NCI-H1436 treated with DMSO at 0.1 percent for 48 hours (cell line): ENCODE measurements around the gene MESP1.
A peak's percentile ranks its signal among the peaks of the same experiment; 100 is the strongest.
"Not testable (repeated sequence)": the region's sequence is repeated elsewhere in the genome, so short reads cannot be mapped to it uniquely, and the experiment has no call there.

Experiments used
- DNase-seq: peaks from one replicate; lab custom pipeline; 2025; lab: John Stamatoyannopoulos, UW

The MESP1 gene, protein sequence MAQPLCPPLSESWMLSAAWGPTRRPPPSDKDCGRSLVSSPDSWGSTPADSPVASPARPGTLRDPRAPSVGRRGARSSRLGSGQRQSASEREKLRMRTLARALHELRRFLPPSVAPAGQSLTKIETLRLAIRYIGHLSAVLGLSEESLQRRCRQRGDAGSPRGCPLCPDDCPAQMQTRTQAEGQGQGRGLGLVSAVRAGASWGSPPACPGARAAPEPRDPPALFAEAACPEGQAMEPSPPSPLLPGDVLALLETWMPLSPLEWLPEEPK

DNA sequence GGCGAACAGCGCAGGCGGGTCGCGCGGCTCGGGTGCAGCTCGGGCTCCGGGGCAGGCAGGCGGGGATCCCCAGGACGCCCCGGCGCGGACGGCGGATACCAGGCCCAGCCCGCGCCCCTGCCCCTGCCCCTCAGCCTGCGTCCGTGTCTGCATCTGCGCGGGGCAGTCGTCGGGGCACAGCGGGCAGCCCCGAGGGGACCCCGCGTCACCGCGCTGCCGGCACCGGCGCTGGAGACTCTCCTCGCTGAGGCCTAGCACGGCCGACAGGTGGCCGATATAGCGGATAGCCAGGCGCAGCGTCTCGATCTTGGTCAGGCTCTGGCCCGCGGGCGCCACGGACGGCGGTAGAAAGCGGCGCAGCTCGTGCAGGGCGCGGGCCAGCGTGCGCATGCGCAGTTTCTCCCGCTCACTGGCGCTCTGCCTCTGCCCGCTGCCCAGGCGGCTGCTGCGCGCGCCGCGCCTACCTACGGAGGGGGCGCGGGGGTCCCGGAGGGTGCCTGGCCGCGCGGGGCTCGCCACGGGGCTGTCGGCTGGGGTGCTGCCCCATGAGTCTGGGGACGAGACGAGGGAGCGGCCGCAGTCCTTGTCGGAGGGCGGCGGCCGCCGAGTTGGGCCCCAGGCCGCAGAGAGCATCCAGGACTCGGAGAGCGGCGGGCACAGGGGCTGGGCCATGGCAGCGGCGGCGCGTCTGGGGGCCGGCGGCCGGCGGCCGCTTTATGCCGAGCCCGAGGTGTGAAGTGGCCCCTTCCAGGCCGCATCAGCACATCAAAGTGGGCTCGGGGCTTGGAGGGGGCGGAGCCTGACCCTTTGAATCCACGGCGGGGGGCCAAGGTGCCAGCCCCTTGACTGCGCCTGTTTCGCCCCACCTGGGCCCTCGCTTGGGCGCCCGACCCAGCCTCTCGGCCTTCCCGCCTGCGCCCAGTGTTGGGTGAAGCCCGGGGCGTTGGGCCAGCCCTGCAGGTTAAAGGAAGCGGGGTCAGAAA lies at the start of gene MESP1:
MESP1 (minus strand) TSS at position 690 of the 983 bp plus-strand sequence; CDS start at position 672, 18 bp downstream.
- DNase-seq, result peak; percentile 45

DNA sequence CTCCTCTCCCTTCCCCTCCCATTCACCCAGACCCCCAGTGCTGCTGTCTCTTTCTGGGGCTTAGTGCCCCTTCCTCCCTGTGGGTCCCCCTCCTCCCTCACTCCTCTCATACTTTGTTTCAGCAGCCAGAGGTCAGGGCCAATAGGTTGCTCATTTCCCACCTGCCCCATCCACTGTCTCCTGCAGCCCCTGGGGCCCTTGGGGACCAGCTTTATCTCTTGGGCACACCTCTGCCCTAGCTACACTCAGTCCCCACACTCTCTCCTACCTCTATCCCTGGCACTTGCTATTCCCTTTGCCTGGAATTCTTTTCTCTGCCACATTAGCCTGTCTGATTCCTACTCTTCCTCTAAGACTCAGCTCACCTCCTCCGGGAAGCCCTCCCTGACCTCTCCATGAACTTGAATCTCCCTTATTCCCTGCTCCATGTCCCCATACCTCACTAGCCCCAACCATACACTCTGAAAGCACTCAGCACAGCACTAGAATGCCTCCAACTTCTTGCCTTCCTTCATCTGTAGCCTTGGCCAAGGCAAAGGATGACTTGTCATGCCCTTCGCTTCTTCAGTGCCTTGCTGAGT lies 49.0 kb upstream of the MESP1 start:
- DNase-seq, result no peak

DNA sequence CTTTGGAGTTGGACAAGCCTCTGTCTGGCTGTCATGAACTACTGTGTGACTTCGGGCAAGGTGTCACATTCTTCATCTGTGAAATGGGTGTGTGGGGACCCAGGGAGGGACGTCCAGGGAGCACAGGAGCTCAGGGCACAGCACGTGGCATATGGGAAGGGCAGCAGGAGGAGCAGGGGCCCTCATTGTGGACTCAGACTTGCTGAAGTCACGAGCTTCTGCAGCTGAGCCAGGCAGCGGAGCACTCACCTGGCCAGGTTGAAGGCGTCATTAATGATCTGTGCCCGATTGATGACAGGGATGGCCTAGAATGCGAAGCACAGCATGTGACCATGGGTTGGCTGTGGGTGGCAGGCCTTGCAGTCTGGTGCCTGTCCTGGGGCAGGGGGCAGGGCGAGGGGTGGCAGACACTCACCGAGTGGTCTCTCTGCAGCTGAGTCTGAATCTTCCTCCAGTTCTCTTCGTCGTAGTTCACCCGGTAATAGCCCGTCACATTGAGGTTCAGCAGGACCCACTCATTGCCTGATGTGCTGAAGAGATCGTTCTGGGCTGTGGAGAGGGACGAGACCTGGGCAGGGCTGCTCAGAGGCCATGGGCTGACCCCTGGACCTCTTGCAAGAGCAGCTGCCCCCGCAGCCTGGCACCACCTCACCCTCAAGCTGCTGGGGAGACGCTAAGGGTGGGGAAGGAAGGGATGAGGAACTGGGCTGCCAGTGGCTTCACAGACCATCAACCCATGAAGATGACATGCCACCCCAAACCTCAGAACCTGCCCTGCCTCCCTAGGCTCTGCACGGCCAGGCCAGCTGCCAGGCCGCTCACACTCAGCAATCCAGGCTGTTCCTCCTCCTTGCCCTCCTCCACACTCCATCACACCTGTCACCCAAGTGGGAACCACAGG lies 48.2 kb upstream of the MESP1 start:
- DNase-seq, result no peak

DNA sequence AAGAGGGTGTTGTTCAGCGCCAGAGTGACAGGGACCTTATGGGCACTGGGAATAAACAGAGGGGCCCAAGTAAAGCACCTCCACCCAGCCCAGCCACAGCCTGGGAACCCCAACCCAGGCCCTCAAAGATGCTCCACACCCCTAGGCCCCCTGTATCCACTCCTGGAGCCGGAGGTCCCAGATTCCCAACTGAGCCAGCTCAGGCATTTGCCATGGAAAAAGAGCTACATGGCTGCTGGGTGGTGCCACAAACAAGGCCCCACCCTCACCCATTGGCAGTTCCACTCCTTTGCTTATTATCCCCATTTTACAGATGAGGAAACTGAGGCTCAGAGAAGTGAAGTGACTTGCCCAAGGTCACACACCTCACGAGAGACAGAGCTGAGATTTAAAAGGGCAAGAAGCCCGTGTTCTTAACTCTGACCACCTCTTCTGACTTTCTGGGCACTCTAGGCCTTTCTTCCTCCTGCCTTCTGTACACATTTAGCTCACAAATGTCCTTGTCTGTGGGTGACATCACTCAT lies 46.7 kb upstream of the MESP1 start:
- DNase-seq, result no peak

DNA sequence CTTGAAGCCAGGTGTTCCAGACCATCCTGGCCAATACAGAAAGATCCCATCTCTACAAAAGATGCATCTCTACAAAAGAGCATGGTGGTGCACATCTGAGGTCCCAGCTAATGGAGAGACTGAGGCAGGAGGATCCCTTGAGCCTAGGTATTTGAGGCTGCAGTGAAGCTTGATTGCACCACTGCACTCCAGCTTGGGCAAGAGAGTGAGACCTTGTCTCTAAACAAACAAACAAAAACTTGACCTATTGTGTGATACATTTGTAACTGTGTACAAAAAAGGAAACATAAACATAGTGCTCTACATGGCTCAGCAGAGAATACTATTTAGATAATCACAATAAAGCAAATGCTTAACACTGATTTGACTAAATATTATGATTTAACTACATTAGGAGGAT lies 44.9 kb upstream of the MESP1 start:
- no peak for DNase-seq

DNA sequence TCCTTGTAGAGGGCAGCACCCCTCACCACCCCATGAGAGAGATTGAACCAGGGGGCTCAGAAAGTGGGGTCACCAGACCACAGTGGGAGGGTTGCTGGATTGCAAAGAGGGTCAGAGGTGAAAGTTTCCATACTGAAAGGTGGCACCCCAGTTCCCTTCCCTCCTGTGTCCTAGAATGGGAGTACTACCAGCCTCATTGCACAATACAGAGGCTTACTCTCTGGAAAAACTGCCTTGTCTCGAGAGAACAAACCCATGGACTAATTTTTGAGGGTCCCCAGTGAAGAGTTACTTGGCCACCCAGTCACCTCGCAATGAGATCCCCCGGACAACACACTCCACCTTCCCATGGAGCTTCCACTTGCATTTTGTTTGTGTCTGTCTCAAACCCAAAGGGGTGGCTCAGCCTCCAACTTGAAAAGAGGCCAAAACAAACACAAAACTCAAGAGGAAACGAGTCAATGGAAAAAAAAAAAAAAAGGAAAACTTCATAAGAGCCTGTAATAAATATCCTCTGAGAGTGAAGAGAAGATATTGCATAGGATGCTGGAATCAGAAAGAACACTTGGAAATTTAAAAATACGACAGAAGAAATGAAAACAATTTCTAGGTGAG lies 43.7 kb upstream of the MESP1 start:
- DNase-seq, result no peak

DNA sequence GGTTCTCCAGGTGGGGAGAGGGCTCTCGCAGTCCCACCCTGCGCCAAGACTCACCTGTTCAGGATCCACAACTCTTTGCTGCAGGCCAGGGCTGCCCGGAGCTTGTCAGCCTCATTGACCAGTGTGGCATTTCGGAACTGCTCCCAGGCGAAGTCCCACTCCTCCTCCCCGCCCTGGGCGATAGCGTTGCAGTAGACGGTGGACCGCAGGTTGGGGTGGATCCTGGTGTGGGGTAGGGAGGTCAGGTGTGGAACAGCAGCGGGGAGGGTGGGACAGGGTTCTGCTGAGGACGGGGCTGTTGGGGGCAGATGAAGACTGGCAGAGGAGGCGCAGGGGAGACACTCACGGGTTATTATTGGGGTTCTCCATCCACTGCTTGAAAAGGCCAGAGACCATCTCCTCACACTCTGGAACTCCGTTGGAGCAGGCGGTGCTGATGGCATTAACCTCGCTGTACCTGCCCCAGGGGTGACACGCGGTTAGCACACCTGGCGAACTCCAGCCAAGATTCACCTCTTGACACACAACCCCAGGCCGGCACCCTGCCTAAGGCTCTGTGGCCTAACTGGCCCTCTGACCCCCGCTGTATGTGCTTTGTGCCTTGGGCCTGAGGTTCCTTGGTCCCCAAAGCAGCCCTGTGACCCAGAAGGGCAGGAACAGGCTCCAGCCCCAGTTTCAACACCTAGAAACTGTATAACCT lies 41.2 kb upstream of the MESP1 start:
- DNase-seq, result no peak

DNA sequence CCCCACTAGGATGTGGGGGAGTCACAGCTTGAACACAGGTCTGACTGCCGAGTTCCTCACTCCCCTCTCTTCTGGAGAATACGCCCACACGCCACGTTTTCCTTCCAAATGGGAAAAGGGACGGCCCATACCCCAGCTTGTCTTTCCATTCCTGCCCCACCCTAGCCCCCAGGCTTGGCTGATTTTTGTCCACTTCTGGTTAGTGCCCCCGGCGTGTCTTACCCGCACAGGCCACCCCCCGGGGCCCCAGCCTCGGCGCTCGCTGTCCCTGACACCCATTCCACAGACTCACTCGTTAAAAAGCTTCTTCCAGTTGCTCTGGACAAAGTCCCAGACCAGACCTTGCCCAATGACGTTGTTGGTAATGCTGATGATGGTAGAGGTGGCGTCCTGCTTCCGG lies 39.6 kb upstream of the MESP1 start:
- no peak for DNase-seq

DNA sequence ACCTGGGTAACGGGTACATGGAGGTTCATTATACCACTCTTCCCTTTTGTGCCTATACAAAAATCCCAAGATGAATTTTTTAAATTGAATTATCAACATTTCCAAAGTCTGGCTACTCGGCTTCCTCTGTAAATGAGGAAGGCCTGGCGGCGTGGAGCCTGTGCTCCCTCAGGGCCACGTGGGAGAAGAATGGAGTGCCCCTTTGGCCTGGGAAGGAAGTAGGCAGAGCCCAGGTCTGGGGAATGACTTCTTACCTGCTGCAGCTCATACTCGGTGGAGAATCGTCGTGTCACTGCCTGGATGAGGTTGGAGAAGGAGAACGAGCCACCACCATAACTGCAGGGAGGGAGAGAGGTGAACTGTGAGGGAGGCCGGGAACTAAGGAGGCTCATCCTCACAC lies 39.2 kb upstream of the MESP1 start:
- no peak for DNase-seq

DNA sequence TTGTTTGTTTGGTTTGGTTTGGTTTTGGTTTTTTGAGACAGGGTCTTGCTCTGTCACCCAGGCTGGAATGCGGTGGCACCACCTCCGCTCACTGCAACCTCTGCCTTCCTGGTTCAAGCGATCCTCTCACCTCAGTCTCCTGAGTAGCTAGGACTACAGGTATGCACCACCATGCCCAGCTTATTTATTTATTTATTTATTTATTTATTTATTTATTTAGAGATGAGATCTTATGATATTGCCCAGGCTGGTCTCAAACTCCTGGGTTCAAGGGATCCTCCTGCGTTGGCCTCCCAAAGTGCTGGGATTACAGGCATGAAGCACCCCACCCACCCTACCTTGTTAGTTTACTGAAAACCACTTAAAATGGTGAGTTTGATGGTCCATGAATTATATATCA lies 37.5 kb upstream of the MESP1 start:
- not testable (repeated sequence) for DNase-seq

DNA sequence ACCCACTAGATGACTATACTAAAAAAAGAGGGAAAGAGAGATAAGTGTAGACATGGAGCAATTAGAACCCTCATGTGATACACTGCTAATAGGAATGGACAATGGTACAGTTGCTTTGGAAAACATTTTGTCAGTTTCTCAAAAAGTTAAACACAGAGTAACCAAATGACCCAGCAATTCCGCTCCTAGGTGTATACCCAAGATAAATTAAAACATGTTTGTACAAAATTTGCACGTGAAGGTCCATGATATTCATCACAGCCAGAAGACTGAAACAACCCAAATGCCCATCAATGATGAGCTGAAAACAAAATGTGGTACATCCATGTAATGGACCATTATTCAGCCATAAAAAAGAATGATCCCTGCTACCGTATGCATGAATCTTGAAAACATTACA lies 36.9 kb upstream of the MESP1 start:
- no peak for DNase-seq

DNA sequence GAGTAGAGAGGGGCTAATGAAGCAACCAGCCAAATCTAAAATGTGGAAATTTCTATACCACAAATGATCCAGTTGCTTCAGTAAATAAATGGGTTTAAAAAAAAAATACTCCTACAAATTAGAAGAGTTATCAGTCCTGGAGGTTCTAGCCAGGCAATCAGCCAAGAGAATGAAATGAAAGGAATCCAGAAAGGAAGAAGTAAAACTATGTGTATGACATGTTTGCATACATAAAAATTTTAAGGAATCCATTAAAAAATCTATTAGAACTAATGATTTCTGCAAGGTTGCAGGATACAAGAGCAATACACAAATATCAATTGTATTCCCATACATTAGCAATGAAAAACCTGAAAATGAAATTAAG lies 34.7 kb upstream of the MESP1 start:
- DNase-seq, result no peak

DNA sequence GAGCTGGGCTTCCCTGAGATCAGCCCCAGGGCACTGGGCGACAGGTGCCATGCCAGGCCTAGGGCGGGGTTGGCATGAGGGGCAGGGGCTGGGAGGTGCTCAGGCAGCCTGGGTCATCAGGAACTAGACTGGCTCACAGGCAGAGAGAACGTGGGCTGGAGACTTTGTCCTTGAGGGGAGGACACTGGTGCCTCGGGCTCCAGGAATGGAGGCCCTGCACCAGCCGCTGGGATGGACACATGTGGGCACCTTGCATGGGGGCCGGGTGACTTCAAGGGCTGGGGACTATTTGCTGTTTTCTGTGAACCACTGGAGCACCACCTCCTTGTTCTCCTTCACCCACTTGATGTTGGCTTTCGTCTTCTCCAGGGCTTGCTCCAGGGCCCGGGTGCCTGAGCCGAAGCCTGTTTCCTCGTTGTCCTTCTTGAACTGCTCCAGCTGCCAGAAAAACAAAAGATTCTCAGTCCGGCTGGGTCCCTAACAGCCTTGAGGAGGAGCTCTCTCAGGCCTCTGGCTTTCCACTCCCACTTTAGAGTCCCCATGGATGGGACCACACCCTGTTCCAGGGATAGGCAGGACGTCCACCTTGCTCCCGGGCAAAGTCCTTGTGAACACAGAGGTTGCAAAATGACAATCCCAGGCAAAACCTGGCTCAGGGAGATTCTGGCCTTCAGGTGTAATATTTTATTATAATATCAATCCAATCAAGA lies 34.2 kb upstream of the MESP1 start:
- no peak for DNase-seq

DNA sequence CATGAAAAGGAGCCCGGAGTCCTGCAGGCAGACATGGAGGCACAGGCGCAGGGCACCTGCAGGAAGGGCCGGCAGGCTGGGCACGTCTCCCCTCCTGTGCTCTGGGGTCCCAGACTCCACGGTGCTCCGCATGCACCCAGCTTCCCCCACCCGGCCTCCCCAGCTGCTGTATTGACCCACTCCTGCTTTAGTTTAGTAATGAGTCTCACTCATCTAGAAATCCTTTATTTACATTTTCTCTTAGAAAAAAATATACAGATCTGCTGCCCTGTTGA lies 33.6 kb upstream of the MESP1 start:
- DNase-seq, result no peak

DNA sequence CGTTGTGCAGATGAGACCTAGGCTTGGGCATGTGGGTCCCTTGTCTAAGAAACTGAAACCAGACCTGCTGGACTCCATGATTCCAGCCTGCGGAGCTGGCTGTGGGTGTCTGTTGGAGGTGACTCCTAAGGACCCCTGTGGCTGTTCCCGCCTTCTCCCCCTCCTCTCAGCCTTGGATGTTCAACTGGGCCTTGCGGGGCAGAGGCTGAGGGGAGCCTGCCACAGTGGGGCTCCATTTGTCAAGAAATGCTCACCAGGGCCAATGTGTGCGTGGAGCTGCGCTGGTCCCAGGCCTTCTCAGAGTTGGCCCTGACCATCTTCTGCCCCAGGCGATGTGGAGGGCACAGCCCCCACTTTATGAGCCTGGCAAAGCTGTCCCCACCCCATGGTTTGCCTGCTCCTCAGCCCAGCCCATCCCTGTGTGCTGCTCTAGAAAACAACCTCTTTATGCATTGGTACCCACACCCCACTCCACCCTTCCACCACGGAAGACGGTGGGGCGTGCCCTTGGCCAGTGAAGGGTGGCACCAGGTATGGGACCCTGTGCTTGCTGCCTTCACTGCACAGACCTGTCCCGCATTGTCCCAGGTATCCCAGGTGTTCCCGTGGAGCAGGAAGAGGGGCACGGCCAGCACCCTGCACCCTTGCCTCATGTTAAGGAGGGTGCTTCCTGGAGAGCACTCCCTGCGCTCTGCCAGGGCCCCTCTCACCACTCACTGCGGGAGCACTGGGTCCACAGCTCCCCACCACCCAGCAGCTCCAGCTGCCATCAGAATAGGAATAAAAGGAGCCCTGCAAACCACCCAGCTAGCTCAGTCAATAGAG lies 33.0 kb upstream of the MESP1 start:
- no peak for DNase-seq

DNA sequence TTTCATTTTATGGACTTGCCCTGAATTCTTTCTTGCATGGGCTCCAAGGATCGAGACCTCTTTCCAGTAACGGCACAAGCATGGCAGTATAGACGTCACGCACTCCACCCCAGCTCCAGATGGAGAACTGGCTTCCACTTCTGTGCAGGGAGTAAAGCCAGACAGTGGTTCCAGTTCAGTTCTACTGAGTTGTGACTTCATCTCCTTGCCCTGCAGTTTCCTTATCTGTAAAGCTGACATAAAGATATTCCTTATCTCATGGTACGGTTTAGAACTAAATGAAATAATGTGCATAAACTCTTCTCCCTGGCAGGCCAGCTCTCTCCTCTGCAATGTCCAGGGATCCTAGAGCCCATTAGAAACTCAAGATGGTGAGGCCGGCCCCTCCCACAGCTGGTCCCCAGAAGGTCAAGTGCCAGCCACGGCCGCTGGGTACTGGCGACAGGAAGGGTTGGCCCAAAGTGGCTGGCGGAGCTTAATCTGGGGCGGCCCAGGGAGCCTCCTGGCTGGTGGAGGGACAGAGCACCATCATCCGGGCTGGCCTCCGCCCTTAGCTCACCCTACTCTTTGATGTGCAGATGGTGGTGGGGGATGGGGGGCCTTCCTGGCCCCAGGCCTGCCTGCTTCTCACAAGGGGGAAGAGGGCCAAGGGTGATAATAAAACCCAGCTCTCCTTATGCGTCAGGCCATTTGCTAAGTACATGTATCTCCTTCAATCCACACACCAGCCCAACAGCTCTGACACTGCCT lies 32.2 kb upstream of the MESP1 start:
- no peak for DNase-seq

DNA sequence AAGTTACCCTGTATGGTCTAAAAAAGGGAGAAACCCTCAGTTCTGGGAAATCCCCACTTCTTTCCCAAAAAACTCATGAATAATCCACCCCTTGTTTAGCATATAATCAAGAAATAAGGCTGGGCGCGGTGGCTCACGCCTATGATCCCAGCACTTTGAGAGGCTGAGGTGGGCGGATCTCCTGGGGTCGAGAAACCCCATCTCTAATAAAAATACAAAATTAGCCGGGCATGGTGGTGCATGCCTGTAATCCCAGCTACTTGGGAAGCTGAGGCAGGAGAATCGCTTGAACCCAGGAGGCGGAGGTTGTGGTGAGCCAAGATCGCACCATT lies 31.5 kb upstream of the MESP1 start:
- DNase-seq, result not testable (repeated sequence)

DNA sequence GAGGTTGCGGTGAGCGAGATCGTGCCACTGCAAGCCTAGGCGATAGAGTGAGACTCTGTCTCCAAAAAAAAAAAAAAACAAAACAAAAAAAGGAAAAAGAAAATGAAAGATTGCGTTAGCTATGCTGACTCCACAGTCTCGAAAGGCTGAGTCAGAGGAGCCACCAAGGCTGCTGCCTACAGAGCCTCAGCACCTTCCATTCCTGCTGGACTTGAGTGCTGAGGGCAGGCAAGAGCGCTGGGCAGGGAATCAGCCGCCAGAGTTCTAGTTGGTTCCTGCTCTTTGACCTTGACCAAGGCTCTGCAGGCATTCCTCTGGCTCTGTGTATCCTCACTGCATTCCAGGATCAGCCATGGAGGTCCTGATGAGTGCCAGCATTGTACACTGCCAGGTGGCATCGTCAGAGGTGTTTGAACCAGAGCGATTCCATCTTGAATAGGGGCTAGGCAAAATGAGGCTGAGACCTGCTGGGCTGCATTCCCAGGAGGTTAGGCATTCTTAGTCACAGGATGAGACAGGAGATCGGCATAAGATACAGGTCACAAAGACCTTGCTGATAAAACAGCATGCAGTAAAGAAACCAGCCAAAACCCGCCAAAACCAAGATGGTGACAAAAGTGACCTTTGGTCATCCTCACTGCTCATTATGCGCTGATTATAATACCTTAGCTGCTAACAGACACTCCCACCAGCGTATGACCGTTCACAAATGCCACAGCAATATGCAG lies 31.0 kb upstream of the MESP1 start:
- no peak for DNase-seq
